Middle frontal gyrus (tissue), 1 donor: ENCODE measurements around the gene SYNE2.

ENCODE experiments used
- DNase-seq: peaks from one replicate; pipeline ENCODE4 v3.0.0-alpha.2; 2015; ENCODE audit warnings: low spot score; ENCODE audit errors: extremely low spot score

The SYNE2 gene

DNA sequence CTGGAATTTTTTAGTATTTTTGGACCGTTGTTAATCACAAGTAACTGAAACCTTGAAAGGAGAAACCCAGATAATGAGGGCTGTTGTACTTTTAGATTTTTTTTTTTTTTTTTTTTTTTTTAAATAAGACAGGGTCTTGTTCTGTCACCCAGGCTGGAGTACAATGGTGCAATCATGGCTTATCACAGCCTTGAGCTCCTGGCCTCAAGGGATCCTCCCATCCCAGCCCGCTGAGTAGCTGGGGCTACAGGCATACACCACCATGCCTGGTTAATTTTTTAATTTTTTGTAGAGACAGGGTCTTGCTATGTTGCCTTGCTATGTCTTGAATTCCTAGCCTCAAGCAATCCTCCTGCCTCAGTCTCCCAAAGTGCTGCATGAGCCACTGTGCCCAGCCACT is 211.6 kb downstream of the SYNE2 start:
- no peak for DNase-seq

DNA sequence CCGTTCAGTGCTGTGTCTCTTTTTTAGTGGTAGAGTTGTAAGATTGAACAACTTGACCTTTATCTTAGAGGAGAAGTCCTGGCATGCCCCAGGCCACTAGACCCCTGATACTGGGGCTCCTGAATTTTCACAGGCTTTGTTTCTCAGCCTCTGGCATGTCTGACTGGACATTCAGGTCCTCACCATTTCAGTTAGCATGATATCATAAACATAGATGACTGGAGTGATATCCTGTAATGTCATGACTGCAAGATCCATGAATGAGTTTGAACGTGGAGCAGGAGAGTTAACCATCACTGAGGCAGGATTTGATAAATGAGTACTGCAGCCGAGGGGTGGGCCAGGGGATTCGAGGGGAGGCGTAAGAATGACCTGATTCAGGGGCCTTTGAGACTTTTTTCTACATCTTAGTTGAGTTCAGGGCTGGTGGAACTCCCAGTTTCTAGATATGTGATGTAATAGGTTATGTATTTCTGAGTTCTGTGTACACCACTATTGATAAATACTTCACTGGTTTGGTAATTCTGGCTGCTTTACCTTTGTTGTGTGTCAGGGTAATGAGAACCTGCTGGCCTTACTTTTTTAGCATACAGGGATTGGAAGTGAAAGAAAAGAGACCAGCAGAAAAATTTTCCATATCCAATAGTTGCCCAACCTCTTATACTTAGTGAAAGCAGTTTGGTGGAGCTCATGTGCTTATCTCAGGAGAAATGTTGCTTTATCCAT is 217.0 kb downstream of the SYNE2 start:
- DNase-seq = no peak

DNA sequence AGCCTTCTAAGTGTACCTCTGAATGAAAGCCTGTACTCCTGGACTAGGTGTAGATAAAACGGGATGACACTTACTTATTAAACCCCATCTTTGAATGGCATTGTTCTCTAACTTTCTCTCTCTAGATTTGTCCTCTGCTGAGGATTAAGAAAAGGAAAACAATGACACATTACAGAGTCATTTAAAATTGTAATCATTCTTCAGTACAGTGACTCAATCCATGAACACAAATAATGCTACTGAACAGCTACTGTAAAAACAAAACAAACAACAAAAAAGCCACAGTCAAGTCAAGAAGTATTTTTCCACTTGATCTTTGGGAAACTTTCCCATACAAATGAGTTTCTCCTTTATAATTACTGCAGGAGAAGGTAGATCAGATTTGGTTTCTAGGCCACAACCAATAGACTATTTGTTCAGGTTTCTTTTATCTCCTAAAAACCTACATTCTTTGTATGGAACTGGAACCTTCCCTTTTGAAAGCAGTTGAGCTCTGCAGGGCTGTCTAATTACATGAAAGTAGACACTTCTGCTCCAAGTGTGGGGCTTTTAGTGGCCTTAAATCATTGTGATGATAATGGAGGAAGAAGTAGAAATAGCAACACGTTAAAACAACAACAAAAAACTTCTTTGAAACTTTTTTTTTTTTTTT is 222.3 kb downstream of the SYNE2 start:
- no peak for DNase-seq

DNA sequence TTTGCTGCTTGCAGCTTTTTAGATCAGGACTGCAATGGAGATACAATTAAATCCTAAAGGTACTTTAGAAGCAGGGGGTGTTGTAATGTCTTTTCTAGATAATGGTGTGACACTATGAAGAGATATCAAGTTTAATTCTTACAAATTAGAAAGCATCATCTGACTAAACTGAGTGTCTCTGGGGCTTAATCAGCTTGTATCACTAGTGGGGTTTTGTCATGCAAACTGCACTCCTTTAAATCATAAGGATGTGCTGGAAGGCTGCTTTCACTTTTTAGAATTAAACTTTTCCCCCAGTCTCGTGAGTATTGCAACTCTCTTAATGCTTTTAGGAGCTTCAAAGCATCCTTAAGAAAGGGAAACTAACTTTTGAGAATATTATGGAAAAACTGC is 222.8 kb downstream of the SYNE2 start:
- no peak for DNase-seq

DNA sequence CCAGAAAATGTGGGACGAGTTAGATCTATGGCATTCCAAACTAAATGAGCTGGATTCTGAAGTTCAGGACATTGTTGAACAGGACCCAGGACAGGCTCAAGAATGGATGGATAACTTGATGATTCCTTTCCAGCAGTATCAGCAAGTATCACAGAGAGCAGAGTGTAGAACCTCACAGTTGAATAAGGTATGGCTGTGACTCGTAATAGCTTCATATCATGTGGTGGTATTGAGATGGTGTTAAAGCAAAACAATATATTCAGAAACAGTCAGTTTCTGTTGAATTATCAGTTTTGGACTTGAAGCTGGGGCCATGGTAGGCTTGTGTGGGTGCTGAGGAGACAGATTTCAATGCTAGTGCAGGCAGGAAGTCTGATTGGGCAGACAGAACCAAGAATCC is 227.6 kb downstream of the SYNE2 start:
- no peak for DNase-seq

DNA sequence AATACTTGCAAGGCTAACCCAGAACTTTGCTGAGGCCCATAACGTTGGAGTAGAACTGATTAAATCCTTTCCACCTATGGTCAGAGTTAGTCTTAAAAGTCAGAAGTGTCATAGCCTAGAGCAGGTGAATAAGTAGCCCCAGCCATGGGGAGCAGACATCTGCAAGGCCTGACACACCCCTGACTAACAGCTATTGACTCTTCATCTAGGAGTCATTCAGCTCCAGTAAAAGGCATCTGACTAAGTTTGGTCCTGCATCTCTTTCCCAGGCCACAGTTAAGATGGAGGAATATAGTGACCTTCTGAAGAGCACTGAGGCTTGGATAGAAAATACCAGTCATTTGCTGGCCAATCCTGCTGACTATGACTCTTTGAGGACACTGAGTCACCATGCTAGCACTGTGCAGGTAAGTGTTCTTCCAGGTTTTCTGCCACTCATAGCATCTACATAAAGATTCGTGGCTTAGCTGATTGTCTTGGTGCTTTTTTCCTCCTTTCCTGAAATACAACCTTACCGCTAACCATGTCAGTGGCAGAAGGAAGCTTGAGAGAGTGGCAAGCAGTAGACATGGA is 228.5 kb downstream of the SYNE2 start:
- DNase-seq = no peak

DNA sequence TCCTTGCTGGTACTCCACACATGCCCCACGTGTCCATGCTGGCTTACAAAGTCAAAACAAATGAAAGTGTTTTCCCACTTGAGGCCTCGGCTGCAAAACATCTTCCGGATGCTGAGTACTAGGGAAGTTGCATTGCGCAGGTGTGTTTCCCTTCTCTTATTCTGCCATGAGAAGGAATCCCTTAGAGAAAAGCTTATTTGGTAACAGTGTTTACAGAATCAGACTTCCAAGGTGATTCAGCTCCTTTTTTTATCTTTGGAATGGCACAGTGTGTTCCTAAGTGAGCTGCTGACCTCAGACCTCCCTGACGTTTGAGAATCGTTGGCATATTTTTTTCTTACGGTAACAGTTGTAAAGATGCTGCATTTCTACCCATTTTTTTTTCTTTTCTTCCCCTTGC is 230.0 kb downstream of the SYNE2 start:
- no peak for DNase-seq

DNA sequence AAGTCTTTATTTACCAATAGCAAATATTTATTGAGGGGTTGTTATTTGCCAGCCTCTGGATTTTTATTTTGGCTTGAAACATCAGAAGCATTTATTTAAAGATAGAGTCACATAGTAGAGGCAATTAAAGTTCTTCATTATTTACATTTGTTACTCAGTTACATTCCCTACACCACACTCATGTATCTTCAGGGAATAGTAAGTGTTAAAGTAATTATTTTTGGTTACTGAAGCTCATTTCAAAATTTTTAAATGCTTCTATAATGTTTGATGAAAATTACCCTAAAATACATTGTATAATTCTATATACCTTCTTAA is 235.8 kb downstream of the SYNE2 start:
- DNase-seq = no peak

DNA sequence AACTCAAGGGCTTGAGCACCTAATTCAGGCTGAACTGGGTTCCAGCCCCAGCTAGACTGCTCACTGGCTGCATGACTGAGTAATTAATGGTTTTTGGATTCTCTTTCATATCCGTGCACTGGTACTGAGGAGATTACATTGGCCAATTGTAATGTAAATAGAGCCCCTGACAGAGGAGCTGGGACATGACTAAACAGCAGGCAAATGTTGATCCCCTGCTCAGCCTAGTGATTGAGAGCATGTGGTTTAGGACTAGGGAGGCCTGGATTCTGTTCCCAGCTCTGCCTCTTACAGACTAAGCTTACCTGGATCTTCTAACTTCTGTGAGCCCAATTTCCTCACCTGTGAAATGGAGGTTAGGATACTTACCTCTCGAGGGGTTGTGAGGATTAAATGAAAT is 237.1 kb downstream of the SYNE2 start:
- no peak for DNase-seq

DNA sequence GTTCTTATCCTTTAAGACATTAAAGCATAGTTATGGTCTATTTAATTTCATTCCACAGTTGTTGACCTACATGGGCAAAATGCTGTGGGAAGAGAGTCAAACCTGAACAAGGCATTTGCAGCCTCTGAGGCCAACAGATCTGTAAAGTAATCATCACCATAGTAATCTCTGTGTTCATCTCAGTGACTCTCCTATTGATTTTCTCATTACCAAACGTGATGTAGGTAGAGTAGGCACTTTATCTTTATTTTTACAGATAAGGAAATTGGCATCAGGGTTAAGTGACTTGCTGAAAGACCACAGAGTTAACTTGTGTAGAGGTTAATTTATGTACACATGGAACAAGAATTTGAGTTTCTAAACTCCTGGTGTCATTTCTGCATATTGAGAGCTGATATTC is 238.4 kb downstream of the SYNE2 start:
- DNase-seq = no peak

DNA sequence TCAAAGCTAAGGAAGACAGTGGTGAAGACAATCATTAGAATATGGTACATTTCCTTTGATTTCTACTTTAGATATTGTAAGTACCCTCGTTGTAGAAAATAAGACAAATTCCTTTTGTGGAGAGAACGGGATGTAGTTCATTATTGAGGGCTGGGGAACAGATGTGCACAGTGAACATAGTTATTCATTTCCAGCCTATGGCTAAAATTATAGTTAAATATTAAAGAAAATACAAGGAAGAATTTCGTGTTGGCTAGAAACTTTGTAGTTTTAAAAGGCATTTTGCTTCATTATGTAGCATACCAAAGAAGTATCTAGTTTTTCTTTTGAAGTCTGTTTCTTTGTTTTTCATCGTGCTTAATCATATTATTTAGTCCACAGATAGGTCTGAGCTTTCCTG is 239.5 kb downstream of the SYNE2 start:
- no peak for DNase-seq

DNA sequence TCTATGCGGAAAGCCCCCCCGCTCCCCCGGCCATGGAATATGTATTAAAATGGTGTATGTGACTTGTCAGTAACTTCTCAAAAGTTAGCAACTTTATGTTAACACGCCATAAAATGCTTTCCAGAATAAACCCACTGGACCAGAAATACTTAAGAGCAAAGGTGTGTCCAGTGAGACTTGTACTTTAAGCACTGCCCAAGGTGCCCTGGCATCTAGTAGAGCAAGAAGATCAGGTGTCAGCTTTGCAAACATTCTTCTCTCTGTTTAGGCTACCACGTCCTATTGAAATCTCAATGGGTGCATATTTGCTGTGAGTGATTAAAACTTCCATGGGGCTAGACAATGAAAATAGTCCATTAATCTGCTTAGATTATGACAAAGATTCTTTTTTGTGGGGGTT is 240.1 kb downstream of the SYNE2 start:
- no peak for DNase-seq

DNA sequence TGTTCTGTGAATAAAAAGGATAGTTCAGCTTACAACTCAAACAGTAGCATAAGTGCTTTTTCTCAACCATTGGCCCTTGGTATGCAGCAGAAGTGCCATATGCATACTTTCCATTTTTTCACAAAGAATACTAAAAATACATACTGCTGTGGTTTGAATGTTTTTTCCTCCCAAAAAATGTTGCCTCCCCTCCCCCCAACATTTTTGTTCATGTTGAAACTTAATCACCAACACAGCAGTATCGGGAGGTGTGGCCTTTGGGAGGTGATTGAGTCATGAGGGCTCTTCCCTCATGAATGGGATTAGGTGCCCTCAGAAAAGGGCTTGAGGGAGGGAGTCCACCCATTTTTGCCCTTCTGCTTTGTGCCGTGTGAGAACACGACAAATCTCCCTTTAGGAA is 242.8 kb downstream of the SYNE2 start:
- DNase-seq = no peak

DNA sequence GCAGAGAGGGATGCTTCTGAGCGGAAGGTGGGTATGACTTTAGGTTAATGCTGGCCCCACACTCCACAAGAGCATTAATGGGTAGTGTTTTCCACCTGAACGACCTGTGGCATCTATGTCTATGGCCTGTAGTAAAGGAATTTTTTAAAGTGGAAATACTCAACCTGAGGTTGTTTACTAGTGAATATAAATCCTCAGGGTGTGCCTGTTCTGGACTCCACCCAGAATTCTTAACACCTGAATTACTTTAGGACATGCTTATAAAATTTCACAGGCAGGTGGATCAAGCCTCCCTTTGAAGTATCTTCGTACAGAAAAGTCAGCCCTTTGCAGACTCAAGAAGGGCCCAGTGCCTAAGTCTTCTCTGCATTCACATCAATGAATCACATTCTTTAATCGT is 245.3 kb downstream of the SYNE2 start:
- DNase-seq = no peak

DNA sequence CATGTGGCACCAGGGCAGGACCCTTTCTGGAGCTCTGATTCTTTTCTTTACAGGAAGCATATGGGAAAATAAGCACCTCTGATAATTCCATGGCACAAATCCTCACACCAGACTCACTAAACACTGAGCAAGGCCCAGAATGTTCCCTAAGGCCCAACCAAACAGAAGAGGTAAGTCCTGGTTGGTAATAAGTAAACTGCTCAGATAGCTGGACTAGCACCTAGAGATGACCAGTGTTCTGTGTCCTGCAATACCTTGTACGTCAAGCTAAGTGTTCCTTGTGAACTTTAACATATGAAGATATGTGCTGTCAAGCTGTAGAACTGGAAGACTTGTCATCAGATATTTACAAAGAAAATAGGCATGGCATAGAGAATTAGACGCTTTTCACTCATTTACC is 254.6 kb downstream of the SYNE2 start:
- no peak for DNase-seq

DNA sequence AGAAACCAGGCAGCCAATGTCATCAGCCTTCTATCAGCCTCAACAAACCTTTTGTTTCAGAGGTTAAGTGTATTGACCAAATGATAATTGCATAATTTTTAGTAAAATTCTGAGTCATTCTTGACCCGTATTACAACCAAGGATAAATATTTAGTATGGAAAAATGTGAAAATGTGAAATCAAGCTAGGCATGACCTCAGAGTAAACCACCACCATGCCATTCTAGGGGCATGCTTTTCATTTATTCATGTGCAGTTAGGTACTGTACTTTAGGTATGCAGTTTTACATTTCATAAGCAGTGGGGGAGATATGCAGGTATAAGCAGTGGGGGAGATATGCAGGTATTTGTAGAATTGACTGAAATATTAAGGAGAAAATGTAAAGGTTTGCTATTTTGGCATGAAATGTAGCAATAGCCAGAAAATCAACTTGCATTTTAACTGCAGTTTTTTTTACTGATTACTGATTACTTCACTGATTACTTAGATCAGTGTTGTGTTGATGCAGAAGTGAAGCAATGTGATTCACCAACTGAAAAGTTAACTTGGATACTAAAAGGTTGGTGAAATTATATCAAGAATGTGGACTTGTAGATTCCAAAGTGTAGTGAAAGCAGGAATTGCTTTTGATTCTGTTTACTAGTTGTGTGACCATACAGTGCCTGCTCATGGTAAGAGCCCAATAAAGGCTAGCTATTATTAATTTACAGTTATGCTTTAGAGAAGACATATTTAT is 257.2 kb downstream of the SYNE2 start:
- no peak for DNase-seq

DNA sequence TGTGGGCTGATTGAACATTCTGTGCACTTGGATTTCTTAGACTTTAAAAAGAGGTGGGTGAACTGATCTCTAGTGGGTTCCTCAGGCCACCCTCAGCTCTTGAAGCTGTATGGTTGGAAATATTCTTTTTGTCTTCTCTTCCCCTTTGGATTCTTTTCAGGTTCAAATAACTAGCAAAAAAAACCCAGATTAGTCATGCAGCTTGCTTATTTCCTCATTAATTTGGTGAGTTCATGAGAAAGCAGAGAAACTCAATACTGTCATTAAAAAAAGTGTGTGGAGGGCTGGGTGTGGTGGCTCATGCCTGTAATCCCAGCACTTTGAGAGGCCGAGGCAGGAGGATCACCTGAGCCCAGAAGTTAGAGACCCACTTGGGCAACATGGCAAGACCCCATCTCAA is 258.0 kb downstream of the SYNE2 start:
- DNase-seq = no peak

DNA sequence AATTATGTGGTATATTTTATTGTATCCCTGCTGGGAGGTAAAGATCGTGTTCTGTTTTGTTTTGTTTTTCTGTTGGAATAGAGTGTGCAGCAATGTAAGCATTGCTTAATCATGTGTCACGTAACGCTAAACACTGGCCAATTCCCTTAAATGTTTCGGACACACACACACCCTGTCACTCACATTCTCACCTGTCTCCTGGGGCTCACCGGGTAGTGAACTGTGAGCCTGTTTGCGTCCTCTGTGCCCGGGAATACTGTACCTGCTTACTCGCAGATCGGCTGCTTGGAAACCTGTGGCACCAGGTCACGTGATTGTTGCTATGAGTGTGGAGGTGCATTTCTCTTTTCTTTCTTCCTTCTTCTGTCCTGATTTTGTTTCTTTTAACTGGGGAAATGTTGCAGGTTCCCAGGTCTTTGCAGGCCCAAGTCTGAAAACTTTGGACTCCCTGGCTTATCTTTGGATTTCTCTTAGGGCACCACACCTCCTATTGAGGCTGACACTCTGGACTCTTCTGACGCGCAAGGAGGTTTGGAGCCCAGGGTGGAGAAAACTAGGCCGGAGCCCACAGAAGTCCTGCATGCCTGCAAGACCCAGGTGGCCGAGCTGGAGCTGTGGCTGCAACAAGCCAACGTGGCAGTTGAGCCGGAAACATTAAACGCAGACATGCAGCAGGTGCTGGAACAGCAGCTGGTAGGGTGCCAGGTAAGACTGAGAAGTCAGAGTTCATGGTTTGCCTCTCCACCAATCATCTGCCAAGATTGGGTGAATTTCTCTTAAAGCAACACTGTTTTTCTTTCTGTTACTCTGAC is 260.3 kb downstream of the SYNE2 start:
- no peak for DNase-seq

DNA sequence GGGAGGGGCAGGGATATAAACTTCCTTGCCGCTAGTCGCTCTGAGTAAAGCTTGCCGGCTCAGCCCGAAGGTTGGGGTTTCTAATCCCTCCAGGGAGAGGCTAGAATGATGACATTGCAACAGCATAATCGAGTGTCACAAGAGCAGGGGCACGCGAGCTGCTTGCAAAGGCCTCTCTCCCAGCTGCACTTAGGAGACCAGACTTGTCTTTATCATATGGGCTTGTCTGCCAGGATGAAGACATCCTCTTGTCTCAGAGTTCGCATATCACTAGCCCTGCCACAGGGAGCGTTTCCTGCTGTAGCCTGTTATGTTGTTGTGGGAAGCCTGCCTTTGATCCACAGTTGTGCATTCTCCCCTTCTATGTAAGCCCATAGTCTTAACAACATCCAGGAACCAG is 261.4 kb downstream of the SYNE2 start:
- DNase-seq = no peak

DNA sequence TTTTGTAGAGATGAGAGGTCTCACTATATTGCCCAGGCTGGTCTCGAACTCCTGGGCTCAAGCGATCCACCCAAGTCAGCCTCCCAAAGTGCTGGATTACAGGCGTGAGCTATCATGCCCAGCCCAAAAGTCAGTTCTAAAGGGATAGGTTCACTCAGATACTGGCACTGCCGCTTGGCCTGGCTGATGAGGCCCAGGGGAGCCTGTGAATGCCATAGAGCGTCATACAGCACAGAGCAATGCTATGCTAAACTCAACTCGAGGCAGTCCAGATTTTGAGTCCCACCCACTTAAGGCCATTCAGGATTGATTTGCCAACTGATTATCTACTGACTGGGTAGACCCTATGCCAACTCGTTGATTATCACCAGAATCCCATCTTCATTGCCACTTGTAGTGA is 262.0 kb downstream of the SYNE2 start:
- no peak for DNase-seq

DNA sequence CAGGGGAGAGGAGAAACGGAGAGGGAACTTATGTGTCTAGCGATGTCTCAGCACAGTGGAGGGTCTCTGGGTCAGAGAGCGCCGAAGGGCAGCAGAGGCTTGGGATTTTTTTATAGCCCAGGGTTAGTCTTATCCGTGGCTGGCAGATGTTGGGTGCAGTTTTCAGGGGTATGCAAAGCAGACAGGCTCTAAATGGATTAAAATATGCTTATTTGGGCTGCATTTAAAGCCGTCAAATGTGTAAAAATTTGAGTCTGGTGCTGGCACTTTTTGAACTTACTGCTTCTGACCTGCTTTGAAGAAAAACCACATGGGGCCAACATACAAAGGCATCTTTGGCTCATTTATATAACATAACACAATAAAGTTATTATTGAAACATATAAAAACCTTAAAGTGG is 262.6 kb downstream of the SYNE2 start:
- DNase-seq = no peak
